Smooth muscle cell (in vitro differentiated cells): ENCODE data around the gene DIP2C. TPM values are rescaled to one million over a fixed set of nuclear protein-coding genes. Genes with fewer than 3 reads are reported as not detected.

Experiments used
- DNase-seq: peaks from one replicate; lab custom pipeline; 2025; ENCODE audit not compliant: unreplicated experiment; lab: John Stamatoyannopoulos, UW
- H2AFZ ChIP-seq: fragments of 200-600 bp; sonication (generic); 2 replicates; pipeline ENCODE4 v1.6.0; 2016; ENCODE audit warnings: antibody characterized with exemption, low read depth, mild to moderate bottlenecking
- H3F3A ChIP-seq: fragments of 200-600 bp; sonication (generic); 2 replicates; pipeline ENCODE4 v1.6.0; 2017; ENCODE audit warnings: antibody characterized with exemption, low read depth
- H3K27ac ChIP-seq: fragments of 200-600 bp; sonication (generic); 2 replicates; pipeline ENCODE4 v1.5.1; 2016; ENCODE audit warnings: low read depth, mild to moderate bottlenecking
- H3K27me3 ChIP-seq: fragments of 200-600 bp; sonication (generic); 2 replicates; pipeline ENCODE4 v1.6.1; 2016; ENCODE audit warnings: low read depth, mild to moderate bottlenecking
- H3K36me3 ChIP-seq: fragments of 200-600 bp; sonication (generic); 2 replicates; pipeline ENCODE4 v1.5.1; 2016; ENCODE audit warnings: low read depth
- H3K4me1 ChIP-seq: fragments of 200-600 bp; sonication (generic); 2 replicates; pipeline ENCODE4 v1.5.1; 2016; ENCODE audit warnings: low read depth
- H3K4me2 ChIP-seq: fragments of 200-600 bp; sonication (generic); 2 replicates; pipeline ENCODE4 v1.6.0; 2016; ENCODE audit warnings: mild to moderate bottlenecking
- H3K4me3 ChIP-seq: fragments of 200-600 bp; sonication (generic); 2 replicates; pipeline ENCODE4 v1.5.1; 2016; ENCODE audit warnings: mild to moderate bottlenecking
- H3K79me2 ChIP-seq: fragments of 200-600 bp; sonication (generic); 2 replicates; pipeline ENCODE4 v1.6.0; 2016; ENCODE audit warnings: low read depth, mild to moderate bottlenecking
- H3K9ac ChIP-seq: fragments of 200-600 bp; sonication (generic); 2 replicates; pipeline ENCODE4 v1.6.0; 2016; ENCODE audit warnings: low read depth
- H3K9me3 ChIP-seq: fragments of 200-600 bp; sonication (generic); replicated peaks from 2 replicates; pipeline ENCODE4 v1.5.1; 2016; ENCODE audit warnings: low read depth
- H4K20me1 ChIP-seq: fragments of 200-600 bp; sonication (generic); 2 replicates; pipeline ENCODE4 v1.6.0; 2016; ENCODE audit warnings: low read depth
- WGBS: methylation state at CpG from one replicate; pipeline ENCODE4 v1.1.7; 2016; ENCODE audit warnings: low lambda C conversion rate; 5-methylcytosine and 5-hydroxymethylcytosine counted together
- polyA plus RNA-seq: library from polyadenylated mRNA; unstranded; fragments of >200 nt; fragmentation: Nextera tagmentation; extraction: Ambion mirVana; gene quantifications from 2 replicates; pipeline ENCODE4 v1.2.1, GENCODE V29; 2016
- total RNA-seq: library from RNA; depleted of rRNA; stranded (reverse); fragments of >200 nt; gene quantifications from 2 replicates; pipeline ENCODE4 v1.2.3, GENCODE V29; 2014
- TF ChIP-seq, protein P1 (sequence below): fragments of 200-600 bp; sonication (generic); IDR thresholded peaks from 2 replicates; pipeline ENCODE4 v1.5.1; 2017; ENCODE audit warnings: borderline replicate concordance, mild to moderate bottlenecking, antibody characterized with exemption; ENCODE audit not compliant: insufficient read depth, poor library complexity, severe bottlenecking

Gene DIP2C
- total and polyA plus RNA-seq, 2 experiments from 2014 or later: 14.9 to 15.3 TPM

DNA sequence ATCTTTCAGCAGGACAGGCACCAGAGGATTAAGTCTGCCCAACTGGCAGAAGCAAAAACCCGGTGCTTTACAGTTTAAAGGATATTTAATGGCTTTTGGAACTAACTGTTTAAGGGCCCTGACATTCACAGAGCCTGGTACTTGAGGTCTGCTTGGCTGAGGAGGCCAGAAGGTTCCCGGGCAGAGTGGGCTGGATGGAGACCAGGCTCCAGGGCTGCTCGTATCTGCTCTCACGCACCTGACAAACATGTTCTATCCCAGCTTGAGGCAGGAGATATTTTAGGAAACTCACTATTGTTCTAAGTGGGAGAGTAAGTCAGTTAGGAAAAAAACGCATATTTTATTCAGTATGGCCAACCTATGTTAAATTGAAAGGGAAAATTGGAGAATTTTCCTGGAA, 410.8 kb downstream of the DIP2C start:
- no peaks in the 10 kb centered on the region for H3K4me1 ChIP-seq
- no peaks in the 10 kb centered on the region for H3F3A ChIP-seq
- no peaks in the 10 kb centered on the region for H3K27me3 ChIP-seq
- no peaks in the 10 kb centered on the region for H3K36me3 ChIP-seq
- H3K9me3 ChIP-seq: no peaks in the 10 kb centered on the region
- H4K20me1 ChIP-seq: no peaks in the 10 kb centered on the region
- H2AFZ ChIP-seq: no peak overlapping the region
- DNase-seq: no peak
- no peaks in the 10 kb centered on the region for H3K79me2 ChIP-seq
- H3K4me3 ChIP-seq: no peak overlapping the region
- no peak overlapping the region for H3K4me2 ChIP-seq
- no peak overlapping the region for H3K9ac ChIP-seq
- WGBS: 86% methylated on average over 5 of the region's 5 CpGs
- no peak overlapping the region for H3K27ac ChIP-seq
- TF ChIP-seq, protein P1, sequence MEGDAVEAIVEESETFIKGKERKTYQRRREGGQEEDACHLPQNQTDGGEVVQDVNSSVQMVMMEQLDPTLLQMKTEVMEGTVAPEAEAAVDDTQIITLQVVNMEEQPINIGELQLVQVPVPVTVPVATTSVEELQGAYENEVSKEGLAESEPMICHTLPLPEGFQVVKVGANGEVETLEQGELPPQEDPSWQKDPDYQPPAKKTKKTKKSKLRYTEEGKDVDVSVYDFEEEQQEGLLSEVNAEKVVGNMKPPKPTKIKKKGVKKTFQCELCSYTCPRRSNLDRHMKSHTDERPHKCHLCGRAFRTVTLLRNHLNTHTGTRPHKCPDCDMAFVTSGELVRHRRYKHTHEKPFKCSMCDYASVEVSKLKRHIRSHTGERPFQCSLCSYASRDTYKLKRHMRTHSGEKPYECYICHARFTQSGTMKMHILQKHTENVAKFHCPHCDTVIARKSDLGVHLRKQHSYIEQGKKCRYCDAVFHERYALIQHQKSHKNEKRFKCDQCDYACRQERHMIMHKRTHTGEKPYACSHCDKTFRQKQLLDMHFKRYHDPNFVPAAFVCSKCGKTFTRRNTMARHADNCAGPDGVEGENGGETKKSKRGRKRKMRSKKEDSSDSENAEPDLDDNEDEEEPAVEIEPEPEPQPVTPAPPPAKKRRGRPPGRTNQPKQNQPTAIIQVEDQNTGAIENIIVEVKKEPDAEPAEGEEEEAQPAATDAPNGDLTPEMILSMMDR: no peak

GRCh38 chr10:277963-278362, 411.5 kb downstream of the DIP2C start:
- Histone ChIP-seq H3K4me3 (no peak overlapping the region), H2AFZ (no peak overlapping the region), H3K27ac (no peak overlapping the region), H3K27me3 (no peaks in the 10 kb centered on the region), H3K9me3 (no peaks in the 10 kb centered on the region), H3K79me2 (no peaks in the 10 kb centered on the region), H3F3A (no peaks in the 10 kb centered on the region), H3K4me2 (no peak overlapping the region), H3K9ac (no peak overlapping the region), H3K36me3 (no peaks in the 10 kb centered on the region), H3K4me1 (no peaks in the 10 kb centered on the region), H4K20me1 (no peaks in the 10 kb centered on the region)
- TF ChIP-seq, protein P1: no peak
- no peak for DNase-seq
- WGBS: 98% methylated on average over 19 of the region's 19 CpGs

GRCh38 chr10:275680-276079, 413.8 kb downstream of the DIP2C start:
- Histone ChIP-seq H3K27ac (no peak overlapping the region), H3K4me1 (no peaks in the 10 kb centered on the region), H3K79me2 (no peaks in the 10 kb centered on the region), H4K20me1 (no peaks in the 10 kb centered on the region), H3K27me3 (no peaks in the 10 kb centered on the region), H3K4me3 (no peak overlapping the region), H3K4me2 (no peak overlapping the region), H3K9me3 (no peaks in the 10 kb centered on the region), H3F3A (no peaks in the 10 kb centered on the region), H3K9ac (no peak overlapping the region), H2AFZ (no peak overlapping the region), H3K36me3 (no peaks in the 10 kb centered on the region)
- TF ChIP-seq, protein P1: no peak
- 98% methylated on average over 18 of the region's 18 CpGs for WGBS
- no peak for DNase-seq

- H4K20me1 ChIP-seq: no peaks in the 10 kb centered on the region
- H3K27ac ChIP-seq: no peak overlapping the region
- H2AFZ ChIP-seq: no peak overlapping the region
- H3K79me2 ChIP-seq: no peaks in the 10 kb centered on the region
- no peak overlapping the region for H3K4me3 ChIP-seq
- H3K36me3 ChIP-seq: no peaks in the 10 kb centered on the region
- no peak overlapping the region for H3K4me2 ChIP-seq
- no peaks in the 10 kb centered on the region for H3K27me3 ChIP-seq
- 71% methylated on average over 2 of the region's 2 CpGs for WGBS
- H3K9me3 ChIP-seq: no peaks in the 10 kb centered on the region
- H3K4me1 ChIP-seq: no peaks in the 10 kb centered on the region
- TF ChIP-seq, protein P1: no peak
- H3K9ac ChIP-seq: no peak overlapping the region
- no peak for DNase-seq
- no peaks in the 10 kb centered on the region for H3F3A ChIP-seq
These were observed 414.6 kb downstream of the DIP2C start for GRCh38 chr10:274866-275265.
